Activated naive CD4-positive, alpha-beta T cell treated with anti-CD3 and anti-CD28 coated beads for 36 hours (primary cell): ENCODE measurements around the gene TENM4. TPM values are rescaled to one million over a fixed set of nuclear protein-coding genes. Genes with fewer than 3 reads are reported as not detected.

ENCODE experiments used
- CTCF ChIA-PET: fragments of 350-600 bp; sonication (Branson Sonifier 250); formaldehyde crosslinking; loops from one replicate; lab custom pipeline; 2021; ENCODE audit warnings: antibody characterized with exemption; lab: Charles Lee
- DNase-seq: peaks from one replicate; pipeline ENCODE4 v3.0.0-alpha.2; 2020
- H3K27ac Mint-ChIP-seq: one replicate; pipeline ENCODE4 v1.8.0; 2021; ENCODE audit warnings: mild to moderate bottlenecking, mixed read lengths
- H3K27me3 Mint-ChIP-seq: one replicate; pipeline ENCODE4 v1.8.0; 2021; ENCODE audit warnings: low read depth, mixed read lengths
- H3K36me3 Mint-ChIP-seq: one replicate; pipeline ENCODE4 v1.8.0; 2021; ENCODE audit warnings: low read depth, mixed read lengths
- H3K4me1 Mint-ChIP-seq: one replicate; pipeline ENCODE4 v1.8.0; 2021; ENCODE audit warnings: low read depth, mixed read lengths
- H3K4me3 Mint-ChIP-seq: one replicate; pipeline ENCODE4 v1.8.0; 2021; ENCODE audit warnings: mild to moderate bottlenecking, moderate library complexity, mixed read lengths
- H3K9me3 Mint-ChIP-seq: one replicate; pipeline ENCODE4 v1.8.0; 2021; ENCODE audit warnings: mixed read lengths
- intact Hi-C: fragments of 100-400 bp; cut with micrococcal nuclease; formaldehyde crosslinking; loops from one replicate; pipeline ENCODE4 v1.15.1; 2023
- total RNA-seq, 2 experiments: library from RNA; stranded (reverse); gene quantifications; one replicate each; pipeline ENCODE4 v1.2.3, GENCODE V29; 2021

The TENM4 gene
- total RNA-seq, 2 experiments from 2014 or later: not detected

DNA sequence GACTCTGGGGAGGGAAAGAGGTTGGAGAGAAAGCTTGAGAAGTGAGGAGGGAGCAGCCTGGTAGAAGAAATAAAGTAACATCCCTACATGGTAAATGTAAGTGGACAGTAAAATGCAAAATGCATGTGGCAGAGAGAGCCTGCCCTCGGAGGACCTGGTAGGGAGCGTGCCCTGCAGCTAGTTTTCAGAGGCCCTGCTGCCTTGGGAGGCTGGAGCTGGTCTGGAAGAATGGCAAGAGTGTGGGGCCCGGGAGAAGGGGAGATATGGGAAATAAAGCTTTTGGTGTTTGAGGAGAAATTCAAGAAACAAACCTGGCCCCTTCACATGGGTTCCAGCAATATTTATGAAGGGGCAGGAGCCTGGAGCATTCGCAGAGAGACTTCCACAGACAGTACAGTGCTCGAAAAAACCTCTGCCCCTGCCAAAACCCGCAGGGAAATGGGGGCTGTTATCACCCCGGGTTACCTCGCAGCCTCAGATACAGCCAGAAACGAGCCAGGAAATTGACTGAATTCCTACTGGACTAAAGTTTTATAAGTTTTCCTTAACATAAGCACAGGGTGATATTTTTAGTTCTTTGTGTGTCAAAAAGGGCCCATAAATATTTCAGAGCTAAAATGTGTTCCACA lies 363.0 kb downstream of the TENM4 start:
- H3K4me1 Mint-ChIP-seq: no peaks in the 10 kb centered on the region
- H3K9me3 Mint-ChIP-seq: no peaks in the 10 kb centered on the region
- CTCF ChIA-PET: no interaction called here
- no peak for DNase-seq
- H3K27ac Mint-ChIP-seq: no peak overlapping the region
- H3K36me3 Mint-ChIP-seq: no peaks in the 10 kb centered on the region
- H3K27me3 Mint-ChIP-seq: peaks cover 2% of the 10 kb centered on the region
- intact Hi-C loops: no loop called here
- H3K4me3 Mint-ChIP-seq: no peak overlapping the region

DNA sequence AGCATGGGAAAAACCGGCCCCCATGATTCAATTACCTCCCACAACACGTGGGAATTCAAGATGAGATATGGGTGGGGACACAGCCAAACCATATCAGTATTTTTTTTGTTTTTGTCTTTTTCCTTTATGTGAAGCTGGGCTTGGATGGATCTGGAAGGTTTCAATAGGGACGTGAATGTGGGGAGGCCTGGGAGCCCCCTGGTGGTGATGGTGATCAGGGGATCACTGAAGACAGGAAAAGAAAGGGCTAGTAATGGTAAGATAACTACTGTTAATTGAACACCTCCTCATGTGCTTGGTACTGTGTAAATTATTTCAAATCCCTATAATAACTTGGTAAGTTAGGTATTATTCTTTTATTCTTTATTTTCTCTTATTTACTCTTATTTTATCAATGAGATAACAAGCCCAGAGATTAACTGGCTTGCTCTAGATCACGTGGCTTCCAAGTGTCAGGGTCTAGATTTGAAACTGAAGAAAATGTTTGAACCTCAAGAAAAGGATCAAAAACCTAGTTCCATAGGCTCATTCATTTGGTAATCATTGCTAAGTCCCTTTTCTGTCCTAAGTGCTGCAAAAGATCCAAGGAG lies 364.2 kb downstream of the TENM4 start:
- peak; percentile 31 for DNase-seq
- Mint-ChIP-seq H3K36me3 (no peaks in the 10 kb centered on the region), H3K27me3 (peaks cover 2% of the 10 kb centered on the region), H3K27ac (no peak overlapping the region), H3K4me1 (no peaks in the 10 kb centered on the region), H3K9me3 (no peaks in the 10 kb centered on the region), H3K4me3 (no peak overlapping the region)
- intact Hi-C loops: loop anchor here (1.0 kb wide), 1 partner anchor 430 kb away; no protein-coding TSS in a partner anchor
- CTCF ChIA-PET: interaction anchor here (0.7 to 1.5 kb wide), 3 partner anchors 7 to 431 kb away, joined by 3 to 6 read pairs (median 4); no protein-coding TSS in a partner anchor

DNA sequence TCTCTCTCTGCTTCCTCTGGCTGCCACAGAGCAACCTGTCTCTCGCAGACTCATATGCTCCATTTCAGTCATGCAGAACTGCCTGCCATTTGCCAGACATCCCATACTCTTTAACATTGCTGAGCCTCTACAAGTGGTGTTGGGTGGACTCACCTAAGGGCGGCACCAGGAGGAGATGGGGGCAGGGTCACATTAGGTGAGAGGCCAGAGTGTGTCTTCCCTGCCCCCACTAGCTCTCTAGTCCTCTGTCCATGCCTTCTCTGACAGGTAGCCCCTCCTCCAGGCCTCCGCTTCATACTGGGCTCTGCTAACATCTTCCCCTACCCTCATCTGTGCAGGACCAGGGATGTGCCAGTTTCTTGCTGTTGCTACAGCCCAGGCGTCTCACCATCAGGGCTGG lies 366.3 kb downstream of the TENM4 start:
- no peak overlapping the region for H3K4me3 Mint-ChIP-seq
- CTCF ChIA-PET: interaction anchor here (1.7 kb wide), 1 partner anchor 12 kb away, joined by 3 read pairs; no protein-coding TSS in a partner anchor
- no peak overlapping the region for H3K27ac Mint-ChIP-seq
- no peaks in the 10 kb centered on the region for H3K36me3 Mint-ChIP-seq
- intact Hi-C loops: no loop called here
- no peaks in the 10 kb centered on the region for H3K4me1 Mint-ChIP-seq
- H3K27me3 Mint-ChIP-seq: peaks cover 2% of the 10 kb centered on the region
- no peaks in the 10 kb centered on the region for H3K9me3 Mint-ChIP-seq
- DNase-seq: no peak

DNA sequence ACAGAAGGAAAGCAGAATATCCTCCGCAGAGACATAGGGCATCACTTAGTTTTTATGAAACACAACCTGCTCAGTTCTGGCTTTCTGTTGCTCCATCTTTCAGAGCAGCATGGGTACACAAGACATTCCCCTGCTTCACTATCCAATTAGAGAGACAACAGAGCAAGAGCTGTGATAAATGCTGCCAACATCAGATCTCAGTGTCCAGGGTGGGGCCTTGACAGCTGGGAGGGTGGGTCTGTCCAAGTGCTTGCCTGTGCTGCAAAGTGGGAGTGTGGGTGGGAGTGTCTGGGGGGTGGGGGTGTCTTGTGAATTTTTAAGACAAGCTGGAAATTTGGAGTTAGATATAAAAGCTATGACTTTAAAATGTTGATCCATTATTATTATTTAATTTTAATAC lies 369.6 kb downstream of the TENM4 start:
- Mint-ChIP-seq H3K4me3 (no peak overlapping the region), H3K4me1 (no peaks in the 10 kb centered on the region), H3K36me3 (no peaks in the 10 kb centered on the region), H3K27me3 (no peaks in the 10 kb centered on the region), H3K27ac (no peak overlapping the region), H3K9me3 (no peaks in the 10 kb centered on the region)
- no peak for DNase-seq
- intact Hi-C loops: no loop called here
- CTCF ChIA-PET: no interaction called here

DNA sequence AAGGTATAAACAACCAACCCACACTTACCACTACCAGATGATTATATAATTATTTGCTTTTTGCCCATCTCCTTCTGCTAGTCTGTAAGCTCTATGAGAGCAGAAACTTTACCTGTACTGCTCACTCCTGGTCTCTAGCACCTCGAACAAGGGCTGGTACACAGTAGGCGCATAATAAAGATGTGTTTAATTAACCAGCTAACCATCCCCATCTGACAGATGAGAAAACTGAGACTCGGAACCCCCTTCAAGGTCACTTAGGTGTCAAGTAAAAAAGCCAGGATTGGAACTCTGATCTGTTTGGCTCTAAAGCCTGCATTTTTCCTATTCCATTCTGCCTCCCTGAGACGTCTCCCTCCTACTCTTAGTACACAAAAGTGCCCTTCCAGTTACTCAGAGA lies 370.3 kb downstream of the TENM4 start:
- no peak overlapping the region for H3K4me3 Mint-ChIP-seq
- DNase-seq: no peak
- CTCF ChIA-PET: no interaction called here
- intact Hi-C loops: no loop called here
- no peak overlapping the region for H3K27ac Mint-ChIP-seq
- no peaks in the 10 kb centered on the region for H3K9me3 Mint-ChIP-seq
- H3K4me1 Mint-ChIP-seq: no peaks in the 10 kb centered on the region
- peaks cover 2% of the 10 kb centered on the region for H3K27me3 Mint-ChIP-seq
- no peaks in the 10 kb centered on the region for H3K36me3 Mint-ChIP-seq

DNA sequence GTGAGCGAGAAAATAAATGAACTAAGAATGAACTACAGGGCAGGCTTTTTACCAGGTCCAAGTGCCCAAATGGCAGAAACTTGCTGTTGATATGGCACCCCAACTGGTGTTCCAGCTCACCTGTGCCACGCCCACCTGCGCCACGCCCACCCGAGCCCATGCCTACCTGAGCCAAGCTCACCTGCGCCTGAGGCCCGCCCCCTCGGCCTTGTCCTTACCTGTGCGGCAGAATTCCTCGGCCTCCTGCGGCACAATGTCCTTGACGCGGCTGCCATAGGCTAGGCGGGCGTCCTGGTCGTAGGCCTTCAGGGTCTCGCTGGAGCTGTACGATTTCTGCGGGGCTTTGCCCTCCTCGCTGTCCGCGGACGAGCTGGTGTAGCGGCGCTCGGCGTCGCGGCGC lies 371.3 kb downstream of the TENM4 start:
- CTCF ChIA-PET: no interaction called here
- no peaks in the 10 kb centered on the region for H3K9me3 Mint-ChIP-seq
- no peak overlapping the region for H3K27ac Mint-ChIP-seq
- H3K4me1 Mint-ChIP-seq: no peaks in the 10 kb centered on the region
- peaks cover 2% of the 10 kb centered on the region for H3K27me3 Mint-ChIP-seq
- DNase-seq: no peak
- no peak overlapping the region for H3K4me3 Mint-ChIP-seq
- intact Hi-C loops: no loop called here
- H3K36me3 Mint-ChIP-seq: no peaks in the 10 kb centered on the region

DNA sequence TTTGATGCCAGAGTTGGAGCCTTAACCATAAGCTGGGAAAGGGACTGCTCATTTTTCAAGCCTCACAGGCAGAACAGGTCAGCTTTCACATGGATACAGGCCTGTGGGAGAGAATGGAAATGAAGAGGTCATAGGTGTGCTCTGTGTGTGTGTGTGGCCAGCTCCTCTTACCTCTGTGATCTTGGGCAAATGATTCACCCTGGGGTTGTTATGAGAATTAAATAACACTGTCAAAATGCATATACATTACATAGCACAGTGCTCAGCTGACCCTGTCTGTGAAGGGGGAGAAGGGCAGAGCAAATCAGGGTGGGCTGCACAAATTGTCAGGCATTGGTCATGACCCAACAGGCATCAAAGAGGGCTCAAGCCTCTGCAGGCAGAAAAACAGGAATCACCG lies 372.5 kb downstream of the TENM4 start:
- peaks cover 2% of the 10 kb centered on the region for H3K27me3 Mint-ChIP-seq
- H3K4me3 Mint-ChIP-seq: no peak overlapping the region
- intact Hi-C loops: no loop called here
- CTCF ChIA-PET: no interaction called here
- H3K27ac Mint-ChIP-seq: no peak overlapping the region
- H3K4me1 Mint-ChIP-seq: no peaks in the 10 kb centered on the region
- DNase-seq: no peak
- H3K9me3 Mint-ChIP-seq: no peaks in the 10 kb centered on the region
- no peaks in the 10 kb centered on the region for H3K36me3 Mint-ChIP-seq

DNA sequence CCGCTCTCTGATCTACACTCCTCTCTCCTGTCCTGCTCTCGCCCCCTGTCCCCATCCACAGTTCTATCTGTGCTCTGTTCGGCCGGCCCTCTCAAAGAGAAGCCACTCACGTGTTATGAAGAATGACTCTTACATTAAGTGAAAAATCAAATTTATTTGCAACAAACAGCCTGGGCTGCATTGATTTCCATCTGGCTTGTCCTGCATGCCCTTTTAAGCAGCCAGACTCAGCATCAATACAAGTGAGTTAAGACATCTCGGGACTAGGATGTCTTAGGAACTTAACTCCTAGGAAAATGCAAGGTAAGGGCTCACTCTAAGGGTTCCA lies 373.5 kb downstream of the TENM4 start:
- Mint-ChIP-seq H3K4me3 (no peak overlapping the region), H3K36me3 (no peaks in the 10 kb centered on the region), H3K9me3 (no peaks in the 10 kb centered on the region), H3K4me1 (no peaks in the 10 kb centered on the region), H3K27me3 (peaks cover 2% of the 10 kb centered on the region), H3K27ac (no peak overlapping the region)
- intact Hi-C loops: no loop called here
- DNase-seq: no peak
- CTCF ChIA-PET: no interaction called here

DNA sequence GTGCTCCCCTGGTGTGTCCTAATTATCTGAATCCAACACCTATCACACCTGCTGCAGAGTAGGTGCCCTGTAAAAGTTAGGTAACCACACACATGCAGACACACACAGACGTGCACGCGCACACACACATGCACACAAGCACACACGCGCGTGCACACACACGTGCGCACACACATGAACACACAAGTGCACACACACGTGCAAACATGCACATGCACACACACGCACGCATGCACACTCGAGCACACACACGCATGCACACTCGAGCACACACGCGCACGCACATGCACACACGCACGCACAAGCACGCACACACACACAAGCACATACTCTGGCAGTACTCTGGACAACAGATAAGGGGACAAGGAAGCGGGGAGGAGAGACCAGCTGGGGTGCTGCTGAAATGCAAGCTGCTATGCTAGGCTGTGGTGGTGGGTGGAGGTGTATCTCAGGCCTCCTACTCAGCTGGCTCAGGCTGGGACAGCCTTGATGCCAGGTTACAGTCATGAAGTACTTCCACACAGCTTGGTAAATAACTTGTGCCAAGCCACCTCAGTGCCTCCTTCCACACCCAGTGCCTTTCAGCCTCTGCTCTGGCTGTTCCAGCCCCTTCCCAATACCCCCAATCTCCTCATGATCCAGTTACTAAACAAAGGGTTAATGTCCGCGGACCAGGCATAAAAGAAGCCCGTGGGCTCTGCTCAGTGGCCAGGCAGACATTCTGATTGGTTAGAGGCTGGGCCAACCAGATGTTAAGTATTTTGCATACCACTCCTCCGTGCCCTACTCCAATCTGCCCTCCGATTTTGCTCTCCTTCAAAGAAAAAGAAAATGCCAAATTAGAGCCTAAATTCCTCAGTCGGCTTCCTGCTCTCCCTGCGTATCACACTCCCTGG lies 374.1 kb downstream of the TENM4 start:
- CTCF ChIA-PET: interaction anchor here (0.7 kb wide), 1 partner anchor 15 kb away, joined by 3 read pairs; no protein-coding TSS in a partner anchor
- H3K4me3 Mint-ChIP-seq: no peak overlapping the region
- H3K27ac Mint-ChIP-seq: no peak overlapping the region
- peaks cover 2% of the 10 kb centered on the region for H3K27me3 Mint-ChIP-seq
- no peaks in the 10 kb centered on the region for H3K36me3 Mint-ChIP-seq
- H3K9me3 Mint-ChIP-seq: no peaks in the 10 kb centered on the region
- H3K4me1 Mint-ChIP-seq: no peaks in the 10 kb centered on the region
- intact Hi-C loops: no loop called here
- DNase-seq: no peak

DNA sequence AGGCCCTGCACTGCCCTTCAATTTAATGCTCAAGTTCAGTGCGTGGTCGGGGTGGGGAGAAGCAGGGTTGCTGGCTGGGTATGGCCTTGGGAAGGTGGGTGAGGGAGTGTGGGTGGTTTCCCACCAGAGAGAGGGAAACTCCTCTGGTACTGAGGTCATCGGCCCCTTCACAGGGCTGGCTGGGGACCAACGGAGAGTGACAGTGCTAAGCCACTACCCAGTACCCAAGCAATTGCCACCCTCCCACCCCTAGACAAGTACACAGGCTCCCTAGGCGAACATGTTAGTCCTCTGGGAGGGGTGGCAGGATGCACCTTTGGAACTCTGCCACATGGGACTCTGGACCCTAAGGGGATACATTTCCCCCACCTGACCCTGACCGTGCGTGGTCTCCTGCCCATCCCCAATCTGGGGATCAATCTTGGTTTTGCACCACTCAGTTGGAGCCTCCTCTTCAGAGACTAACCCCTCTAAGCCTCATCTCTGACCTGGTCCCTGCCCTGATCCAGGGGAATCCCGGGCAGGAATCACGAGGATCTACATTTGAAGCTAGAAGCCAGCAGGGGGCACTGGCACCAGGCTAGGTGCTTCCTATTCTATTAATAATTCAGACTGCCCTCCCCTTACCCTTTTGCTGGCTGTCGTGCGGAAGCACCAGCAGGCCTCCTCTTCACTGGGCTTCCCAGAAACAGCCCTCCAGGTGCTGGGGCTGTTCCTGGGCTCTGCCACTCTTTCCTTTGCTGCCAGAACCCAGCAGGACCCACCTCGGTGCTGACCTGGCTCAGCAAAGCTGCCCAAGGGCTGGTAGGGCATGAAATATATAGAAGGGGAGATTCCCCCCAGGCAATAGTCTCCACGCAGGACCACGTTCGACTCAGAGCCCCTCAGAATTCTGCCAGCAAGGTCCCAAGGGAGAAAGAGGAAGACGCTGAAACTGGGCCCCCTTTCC lies 377.7 kb downstream of the TENM4 start:
- CTCF ChIA-PET: interaction anchor here (1.5 kb wide), 1 partner anchor 9 kb away, joined by 3 read pairs; no protein-coding TSS in a partner anchor
- no peak overlapping the region for H3K27ac Mint-ChIP-seq
- intact Hi-C loops: no loop called here
- no peak for DNase-seq
- H3K9me3 Mint-ChIP-seq: no peaks in the 10 kb centered on the region
- no peak overlapping the region for H3K4me3 Mint-ChIP-seq
- peaks cover 4% of the 10 kb centered on the region for H3K27me3 Mint-ChIP-seq
- no peaks in the 10 kb centered on the region for H3K4me1 Mint-ChIP-seq
- H3K36me3 Mint-ChIP-seq: no peaks in the 10 kb centered on the region

DNA sequence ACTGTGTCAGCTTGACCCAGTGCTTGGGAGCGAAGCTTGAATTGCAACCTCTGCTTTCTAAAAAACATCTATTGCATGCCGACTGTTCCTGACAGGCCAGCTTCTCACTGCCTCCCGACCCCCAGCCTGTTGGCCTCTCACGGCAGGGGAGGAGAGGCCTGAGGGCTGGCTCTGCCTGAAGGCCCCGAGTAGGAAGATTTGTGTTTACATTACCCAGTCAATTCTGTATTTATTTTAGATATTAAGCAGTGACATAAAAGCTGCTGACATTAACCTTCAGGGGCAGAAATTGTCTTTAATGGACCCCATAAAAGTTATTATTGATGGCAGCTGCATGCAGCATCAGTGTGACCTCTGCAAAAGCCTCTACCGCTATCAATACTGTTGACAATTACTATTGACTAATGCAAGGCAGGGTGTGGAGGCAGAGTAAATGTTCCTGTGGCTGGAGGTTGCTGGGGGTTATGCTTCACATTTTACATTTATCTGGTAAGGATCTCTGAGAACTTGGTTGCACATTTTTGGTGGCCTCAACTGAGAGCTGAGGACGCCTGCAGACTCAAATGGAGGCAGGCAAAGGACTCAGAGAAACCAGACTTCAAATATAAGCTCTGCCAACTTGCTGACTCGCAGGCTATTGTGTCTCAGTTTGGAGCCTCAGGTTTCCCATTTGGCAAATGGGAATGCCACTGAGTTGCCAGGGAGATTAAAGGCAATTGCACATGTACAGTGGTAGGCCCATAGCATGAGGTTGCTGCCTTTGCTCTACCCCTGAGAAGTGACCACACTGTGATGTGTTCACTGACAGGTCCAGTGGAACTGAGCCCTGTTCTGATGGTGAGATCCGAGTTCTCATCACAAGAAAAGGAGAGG lies 380.5 kb downstream of the TENM4 start:
- H3K27ac Mint-ChIP-seq: no peak overlapping the region

More for the DNA sequence above, 380.5 kb downstream of the TENM4 start:
- H3K36me3 Mint-ChIP-seq: no peaks in the 10 kb centered on the region
- intact Hi-C loops: no loop called here
- H3K4me3 Mint-ChIP-seq: no peak overlapping the region
- peaks cover 5% of the 10 kb centered on the region for H3K27me3 Mint-ChIP-seq
- CTCF ChIA-PET: no interaction called here
- DNase-seq: no peak
- H3K4me1 Mint-ChIP-seq: no peaks in the 10 kb centered on the region
- no peaks in the 10 kb centered on the region for H3K9me3 Mint-ChIP-seq
